K562 (cell line): ENCODE data around the gene B3GALNT2. TPM values are rescaled to one million over a fixed set of nuclear protein-coding genes. Genes with fewer than 3 reads are reported as not detected.

Experiments used
- CCAR2 ChIP-seq: fragments of 200-400 bp; formaldehyde crosslinking; IDR thresholded peaks from 2 replicates; pipeline ENCODE4 v1.6.1; 2017; ENCODE audit warnings: mild to moderate bottlenecking, low read depth, low read length
- CEBPG ChIP-seq, 3 experiments: fragments of 200-800 bp in 1 of 3; sonication (Bioruptor generic) in 1 of 3; sonication (generic) in 1 of 3; formaldehyde crosslinking in 1 of 3; IDR thresholded peaks in 2 of 3; conservative IDR thresholded peaks in 1 of 3; 2 replicates each; pipeline versions ENCODE4 v1.6.1 to v1.8.0; 2016 to 2022; ENCODE audit warnings: missing compliant biosample characterization in 2 of 3, missing genetic modification characterization in 2 of 3, mild to moderate bottlenecking in 1 of 3, missing genetic modification reagents in 1 of 3
- CHD4 ChIP-seq: fragments of 200-600 bp; sonication (generic); IDR thresholded peaks from 3 replicates; pipeline ENCODE4 v1.6.1; 2012; ENCODE audit warnings: low read depth, mild to moderate bottlenecking, mixed read lengths, low read length, inconsistent platforms; ENCODE audit not compliant: insufficient read depth, insufficient replicate concordance, poor library complexity, severe bottlenecking
- EHMT2 ChIP-seq: fragments of 450-650 bp; IDR thresholded peaks from 2 replicates; pipeline ENCODE4 v1.6.1; 2018; ENCODE audit warnings: antibody characterized with exemption
- GTF2B ChIP-seq: IDR thresholded peaks from 2 replicates; pipeline ENCODE4 v1.6.1; 2011; ENCODE audit not compliant: insufficient read length; ENCODE audit errors: extremely low read depth
- GTF2E2 ChIP-seq: fragments of 200-800 bp; sonication (Bioruptor generic); IDR thresholded peaks from 2 replicates; pipeline ENCODE4 v1.6.1; 2016; ENCODE audit warnings: missing genetic modification characterization, missing compliant biosample characterization
- HBP1 ChIP-seq: fragments of 450-650 bp; formaldehyde crosslinking; IDR thresholded peaks from 2 replicates; pipeline ENCODE4 v1.4.0; 2022; ENCODE audit warnings: missing genetic modification characterization
- HEY1 ChIP-seq: fragments of 250-450 bp; sonication (Bioruptor Pico); IDR thresholded peaks from 2 replicates; pipeline ENCODE4 v1.5.0; 2020; ENCODE audit warnings: mild to moderate bottlenecking, moderate library complexity, borderline replicate concordance
- HIVEP1 ChIP-seq: fragments of 250-450 bp; sonication (Bioruptor Pico); IDR thresholded peaks from 2 replicates; pipeline ENCODE4 v1.4.0; 2020; ENCODE audit warnings: mild to moderate bottlenecking
- KLF1 ChIP-seq: fragments of 450-650 bp; IDR thresholded peaks from 2 replicates; pipeline ENCODE4 v1.6.1; 2016; ENCODE audit warnings: missing genetic modification characterization, missing compliant biosample characterization
- MBD2 ChIP-seq: sonication (generic); IDR thresholded peaks from 2 replicates; pipeline ENCODE4 v1.6.1; 2016; ENCODE audit warnings: low read depth, borderline replicate concordance
- NFRKB ChIP-seq: fragments of 450-650 bp; IDR thresholded peaks from 2 replicates; pipeline ENCODE4 v1.6.1; 2016; ENCODE audit warnings: low read depth
- NR2F6 ChIP-seq: fragments of 450-650 bp; formaldehyde crosslinking; IDR thresholded peaks from 2 replicates; pipeline ENCODE4 v1.4.0; 2020; ENCODE audit warnings: mild to moderate bottlenecking
- PCBP2 ChIP-seq: fragments of 200-400 bp; formaldehyde crosslinking; IDR thresholded peaks from 2 replicates; pipeline ENCODE4 v1.6.1; 2018; ENCODE audit warnings: low read length, low read depth, mild to moderate bottlenecking, moderate library complexity; ENCODE audit not compliant: poor library complexity, severe bottlenecking
- PTTG1 ChIP-seq: fragments of 450-650 bp; IDR thresholded peaks from 2 replicates; pipeline ENCODE4 v1.6.1; 2016; ENCODE audit warnings: low read depth, mild to moderate bottlenecking, missing genetic modification characterization, missing compliant biosample characterization
- PURB ChIP-seq: sonication (generic); formaldehyde crosslinking; IDR thresholded peaks from 2 replicates; pipeline ENCODE4 v1.9.0; 2021; ENCODE audit warnings: low read depth, mild to moderate bottlenecking, missing genetic modification reagents
- UBTF ChIP-seq, 2 experiments: IDR thresholded peaks; 2 replicates each; pipeline ENCODE4 v1.6.1; 2012; ENCODE audit warnings: improper control_type of control experiment in 2 of 2, low read depth in 2 of 2, low read length in 2 of 2, borderline replicate concordance in 1 of 2
- YBX1 ChIP-seq: fragments of 450-650 bp; IDR thresholded peaks from 2 replicates; pipeline ENCODE4 v1.7.1; 2016; ENCODE audit warnings: mild to moderate bottlenecking
- YY1 ChIP-seq, 3 experiments: IDR thresholded peaks; 2 replicates each; pipeline ENCODE4 v1.6.1; 2011; ENCODE audit warnings: low read length in 2 of 3, mild to moderate bottlenecking in 2 of 3, moderate library complexity in 2 of 3, borderline replicate concordance in 1 of 3, control low read depth in 1 of 3, low read depth in 1 of 3; ENCODE audit not compliant: insufficient read depth in 3 of 3, insufficient replicate concordance in 2 of 3, control insufficient read depth in 1 of 3, insufficient read length in 1 of 3; ENCODE audit errors: extremely low read depth in 1 of 3
- ZNF239 ChIP-seq: fragments of 250-450 bp; sonication (Bioruptor Pico); IDR thresholded peaks from 2 replicates; pipeline ENCODE4 v1.4.0; 2020; ENCODE audit warnings: mild to moderate bottlenecking
- ZNF511 ChIP-seq: sonication (generic); formaldehyde crosslinking; IDR thresholded peaks from 2 replicates; pipeline ENCODE4 v1.8.0; 2022; ENCODE audit warnings: mild to moderate bottlenecking, missing genetic modification reagents
- polyA plus RNA-seq, 8 experiments: library from polyadenylated mRNA; depleted of rRNA in 4 of 8; stranded (reverse) in 5 of 8; unstranded in 3 of 8; fragments of >200 nt; fragmentation: Nextera tagmentation in 2 of 8; fragmentation: Illumina TruSeq in 1 of 8; extraction: Ambion mirVana in 2 of 8; extraction: Trizol in 1 of 8; gene quantifications; 2 replicates each; pipeline versions ENCODE4 v1.2.1 to v1.2.3, GENCODE V29; 2011 to 2014; ENCODE audit warnings: inconsistent platforms in 1 of 8, missing spikeins in 1 of 8
- total RNA-seq, 7 experiments: library from RNA; depleted of rRNA in 6 of 7; stranded (reverse); fragments of >200 nt in 6 of 7; fragmentation: Illumina TruSeq in 2 of 7; extraction: Trizol in 2 of 7; gene quantifications; 2 replicates each; pipeline versions ENCODE4 v1.2.1 to v1.2.3, GENCODE V29; 2011 to 2021; ENCODE audit warnings: low replicate concordance in 1 of 7

Gene B3GALNT2
- total and polyA plus RNA-seq, 9 of the 15 experiments (the other 6 are each of a cell fraction or from before 2014, with no cell fraction given), result 2.0 to 31.7 (median 22.9) TPM

GRCh38 chr1:235415008-235415904, 89.0 kb downstream of the B3GALNT2 start (continued):
- no peak for TF ChIP-seq UBTF (IDR thresholded peaks at IDR 0.05; ENCODE audit: borderline replicate concordance in 1 of 2, low read depth in 2 of 2, low read length in 2 of 2)
- TF ChIP-seq ZNF511, result no peak
- TF ChIP-seq PCBP2, result no peak
- TF ChIP-seq NR2F6, result no peak
- TF ChIP-seq HIVEP1 (CRISPR knock-in tag), result no peak
- TF ChIP-seq NFRKB, result no peak
- no peak for TF ChIP-seq PURB (CRISPR knock-in tag)
- no peak for TF ChIP-seq GTF2B
- no peak for TF ChIP-seq EHMT2
- TF ChIP-seq YBX1, result no peak
- no peak for TF ChIP-seq KLF1 (tag)
- TF ChIP-seq ZNF239 (CRISPR knock-in tag), result no peak
- no peak for TF ChIP-seq HBP1
- no peak for TF ChIP-seq CCAR2
- TF ChIP-seq HEY1 (CRISPR knock-in tag), result no peak
- TF ChIP-seq YY1 (IDR thresholded peaks at IDR 0.05; ENCODE audit: borderline replicate concordance in 1 of 3, control insufficient read depth in 1 of 3, extremely low read depth in 1 of 3, insufficient read depth in 3 of 3, insufficient read length in 1 of 3, insufficient replicate concordance in 2 of 3, low read depth in 1 of 3, low read length in 2 of 3), result peak in 1 of 3 experiments; percentile 60
- 0 out of 2 replicates have a peak, but pooled peaks have one; percentile 35 for TF ChIP-seq GTF2E2 (tag)
- TF ChIP-seq MBD2, result no peak
- no peak for TF ChIP-seq PTTG1 (tag)
- no peak for TF ChIP-seq CHD4
- no peak for TF ChIP-seq CEBPG (CRISPR knock-in tag; IDR thresholded peaks at IDR 0.05)
- TF ChIP-seq CEBPG (tag; conservative IDR thresholded peaks at IDR 0.05 in 1 of 2, IDR thresholded peaks at IDR 0.05 in 1 of 2), result no peak
